ENCODE data around the gene NFX1. TPM values are rescaled to one million over a fixed set of nuclear protein-coding genes. Genes with fewer than 3 reads are reported as not detected.

Gene NFX1
- total RNA-seq, 1 donor from 2014 or later, result 18.7 TPM

Small RNA genes within 50 kb of the gene (small RNA-seq; reads per million reads assigned to genes)
- gene RF00019, result not detected

Other genes with a start within 250 kb of the NFX1 start
- 46.5 TPM for gene SMU1, start 213.8 kb upstream of the NFX1 start, total RNA-seq
- gene B4GALT1, start 123.2 kb upstream of the NFX1 start, total RNA-seq, result 1.2 TPM
- gene SPINK4, start 50.3 kb upstream of the NFX1 start, total RNA-seq, result not detected
- gene BAG1, start 25.8 kb upstream of the NFX1 start, total RNA-seq, result 26.7 TPM
- gene CHMP5, start 25.5 kb upstream of the NFX1 start, total RNA-seq, result 92.8 TPM
- gene AQP7, start 112.1 kb downstream of the NFX1 start, total RNA-seq, result not detected
- gene AQP3, start 157.1 kb downstream of the NFX1 start, total RNA-seq, result not detected
- gene NOL6, start 183.4 kb downstream of the NFX1 start, total RNA-seq, result 13.9 TPM
- 1.1 TPM for gene ANKRD18B, start 233.7 kb downstream of the NFX1 start, total RNA-seq

Measured in occipital lobe (tissue), 2 donors.